ENCODE measurements around the gene TMEM220. TPM values are rescaled to one million over a fixed set of nuclear protein-coding genes. Genes with fewer than 3 reads are reported as not detected.
"Not testable (repeated sequence)": the region's sequence is repeated elsewhere in the genome, so short reads cannot be mapped to it uniquely, and the experiment has no call there.

The TMEM220 gene
- polyA plus RNA-seq, 6 donors from 2014 or later, result 3.5 to 23.8 (median 17.1) TPM

DNA sequence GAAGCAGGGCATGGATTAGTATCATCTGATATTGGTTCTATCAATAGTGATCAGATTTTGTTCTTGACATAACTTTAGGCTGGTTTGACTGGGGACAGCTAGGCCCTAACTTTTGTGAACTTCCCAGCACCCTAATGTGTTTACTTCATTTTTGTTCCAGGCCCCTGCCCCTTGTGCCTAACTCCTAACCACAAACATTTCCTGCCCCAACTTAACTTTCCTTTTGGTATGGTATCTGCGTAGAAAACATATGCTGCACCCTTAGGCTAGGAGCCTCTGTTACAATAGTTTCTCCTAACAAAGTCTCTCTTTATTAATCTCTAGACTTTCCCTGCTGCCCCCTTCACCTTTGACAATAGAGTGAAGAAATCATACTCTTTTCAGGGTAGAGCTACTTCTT, 30.0 kb downstream of the TMEM220 start:
- ATAC-seq (ENCODE audit: low read depth in 2 of 2), result peak in 1 of 2 donors; percentile 12

DNA sequence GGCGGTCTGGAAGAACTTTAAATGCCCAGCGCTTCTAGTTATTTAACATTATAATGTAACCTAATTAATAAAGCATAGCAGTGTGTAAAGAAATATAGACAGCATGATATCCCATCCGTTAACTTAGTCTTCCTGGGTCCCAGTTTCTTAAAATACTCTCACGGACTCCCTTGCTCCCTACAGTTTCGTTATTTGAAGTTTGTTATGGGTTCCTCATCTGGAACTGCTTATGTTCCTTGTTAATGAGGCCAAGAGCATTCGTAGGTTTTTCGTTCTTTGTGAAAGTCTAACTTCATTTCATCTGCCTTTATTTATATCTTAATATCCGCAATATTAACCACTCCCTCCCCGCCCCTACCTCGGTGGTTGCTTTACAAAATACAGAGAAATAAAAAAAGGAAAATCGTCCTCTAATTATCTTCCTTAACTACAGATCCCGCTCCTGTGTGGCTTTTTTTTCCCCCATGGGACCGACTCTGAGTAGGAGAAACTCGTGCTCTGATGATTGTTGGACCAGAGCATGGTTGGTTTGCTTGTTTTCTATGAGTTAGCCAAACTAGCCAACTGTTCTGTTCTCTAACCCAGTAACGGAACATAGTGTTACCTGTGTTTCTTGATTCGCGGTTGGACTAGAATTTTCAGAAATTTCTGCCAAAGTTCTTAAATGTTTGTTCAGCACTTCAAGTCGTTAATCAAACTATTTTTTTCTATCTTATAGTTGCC, 31.6 kb downstream of the TMEM220 start:
- Mint-ChIP-seq H3K4me3 (peak overlapping the region; percentile 94 to 100 (median 96)), H3K36me3 (peaks cover 0 to 11% of the 10 kb centered on the region in 2 donors), H3K9me3 (no peaks in the 10 kb centered on the region), H3K4me1 (peaks cover 37 to 62% (median 45%) of the 10 kb centered on the region in 3 donors), H3K27ac (peak overlapping the region; percentile 95 to 99 (median 96)), H3K27me3 (no peaks in the 10 kb centered on the region)
- DNase-seq, result no peak
- no peak for ATAC-seq (ENCODE audit: low read depth in 2 of 2)

More for the DNA sequence above, 30.0 kb downstream of the TMEM220 start:
- H3K9me3 Mint-ChIP-seq, result no peaks in the 10 kb centered on the region
- peak overlapping the region; percentile 81 to 95 (median 88) for H3K27ac Mint-ChIP-seq
- peaks cover 36 to 70% (median 47%) of the 10 kb centered on the region in 3 donors for H3K4me1 Mint-ChIP-seq
- H3K4me3 Mint-ChIP-seq, result peak overlapping the region; percentile 65 to 91 (median 82)
- peaks cover 0 to 11% of the 10 kb centered on the region in 2 donors for H3K36me3 Mint-ChIP-seq
- DNase-seq, result peak; percentile 42
- no peaks in the 10 kb centered on the region for H3K27me3 Mint-ChIP-seq

DNA sequence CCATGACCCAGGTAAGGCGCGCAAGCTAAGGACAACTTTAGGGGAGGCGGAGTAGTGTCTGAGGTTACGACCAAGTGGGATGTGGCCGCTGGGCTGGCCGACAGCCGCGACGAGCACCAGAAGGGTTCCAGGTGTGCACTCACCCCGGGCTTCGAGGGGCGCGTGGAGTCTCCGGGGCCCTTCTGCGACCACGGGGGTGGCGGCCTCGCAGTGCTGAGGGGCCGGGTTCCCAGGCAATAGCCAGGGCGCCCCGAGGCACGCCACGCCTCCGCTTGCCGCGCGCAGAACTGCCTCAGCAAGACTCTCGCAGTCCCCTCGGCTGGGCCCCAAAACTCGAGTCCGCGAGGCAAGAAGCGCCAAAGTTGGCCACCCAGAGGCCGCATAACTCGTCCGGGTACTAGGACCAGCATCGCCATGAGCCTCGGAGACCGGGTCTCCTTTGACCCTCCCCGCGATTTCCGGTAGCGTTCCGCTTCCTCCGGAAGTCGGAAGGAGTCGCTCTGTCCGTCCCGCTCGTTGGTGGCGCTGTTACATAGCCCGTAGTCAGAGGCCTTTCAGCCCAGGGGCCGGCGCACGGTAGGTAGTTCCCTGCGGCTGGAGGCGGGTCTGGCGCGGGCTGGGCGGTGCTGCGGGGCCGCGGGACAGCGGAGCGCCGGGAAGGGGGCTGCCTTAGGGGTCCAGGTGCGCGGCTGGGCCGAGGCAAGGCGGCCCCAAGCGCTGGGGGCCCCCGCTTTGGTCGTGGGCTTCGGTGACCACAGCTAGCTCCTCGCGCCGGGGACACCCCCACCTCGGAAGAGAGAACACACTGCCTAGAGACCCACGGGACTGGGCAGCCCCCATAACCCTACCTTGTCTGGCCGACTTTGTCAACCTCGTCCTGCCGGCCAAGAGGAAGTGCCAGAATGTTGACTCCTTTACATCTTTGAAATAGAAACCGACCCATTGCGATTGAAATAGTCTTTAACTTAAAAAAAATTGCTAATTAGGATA, 32.4 kb downstream of the TMEM220 start, which contains the start of the genes ADPRM and SCO1:
ADPRM (plus strand) TSS at position 503 of the 990 bp plus-strand sequence. CDS start 7,333 bp downstream, outside the sequence.
SCO1 (minus strand) TSS at position 442 of the 990 bp plus-strand sequence; CDS start at position 416, 26 bp downstream.
- Mint-ChIP-seq H3K9me3 (no peaks in the 10 kb centered on the region), H3K27ac (peak within 1 kb of the TSS; percentile 95 to 99 (median 96)), H3K27me3 (no peaks in the 10 kb centered on the region), H3K4me1 (peaks cover 35 to 53% (median 38%) of the 10 kb centered on the region in 3 donors), H3K36me3 (peaks cover 0 to 11% of the 10 kb centered on the region in 2 donors), H3K4me3 (peak within 1 kb of the TSS; percentile 94 to 100 (median 96))
- peak; percentile 91 for ATAC-seq (ENCODE audit: low read depth in 2 of 2)
- peak; percentile 90 for DNase-seq

DNA sequence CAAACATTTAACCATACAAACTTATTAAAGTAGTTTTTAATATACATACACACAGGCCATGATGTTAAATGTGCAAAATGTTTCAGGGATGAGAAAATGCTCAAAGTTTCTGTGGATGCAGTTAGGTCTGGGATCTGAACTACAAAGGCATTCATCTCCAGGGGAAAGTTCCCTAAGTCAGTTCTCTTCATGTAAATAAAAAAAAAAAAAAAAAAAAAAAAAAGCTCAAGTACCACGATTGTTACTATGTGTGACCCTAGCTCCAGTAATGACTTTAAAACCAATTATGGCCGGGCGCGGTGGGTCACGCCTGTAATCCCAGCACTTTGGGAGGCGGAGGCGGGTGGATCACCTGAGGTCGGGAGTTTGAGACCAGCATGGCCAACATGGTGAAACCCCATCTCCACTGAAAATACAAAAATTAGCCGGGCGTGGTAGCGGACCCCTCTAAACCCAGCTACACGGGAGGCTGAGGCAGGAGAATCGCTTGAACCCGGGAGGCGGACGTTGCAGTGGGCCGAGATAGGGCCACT, 33.9 kb downstream of the TMEM220 start:
- Mint-ChIP-seq H3K27ac (peak overlapping the region in 3 of 6 donors; percentile 60 to 97 (median 94)), H3K36me3 (peaks cover 0 to 10% of the 10 kb centered on the region in 2 donors), H3K4me1 (peaks cover 27 to 42% (median 28%) of the 10 kb centered on the region in 3 donors), H3K4me3 (peak overlapping the region; percentile 94 to 100 (median 96))
- not testable (repeated sequence) for DNase-seq; ATAC-seq (ENCODE audit: low read depth in 2 of 2); H3K27me3 Mint-ChIP-seq; H3K9me3 Mint-ChIP-seq

DNA sequence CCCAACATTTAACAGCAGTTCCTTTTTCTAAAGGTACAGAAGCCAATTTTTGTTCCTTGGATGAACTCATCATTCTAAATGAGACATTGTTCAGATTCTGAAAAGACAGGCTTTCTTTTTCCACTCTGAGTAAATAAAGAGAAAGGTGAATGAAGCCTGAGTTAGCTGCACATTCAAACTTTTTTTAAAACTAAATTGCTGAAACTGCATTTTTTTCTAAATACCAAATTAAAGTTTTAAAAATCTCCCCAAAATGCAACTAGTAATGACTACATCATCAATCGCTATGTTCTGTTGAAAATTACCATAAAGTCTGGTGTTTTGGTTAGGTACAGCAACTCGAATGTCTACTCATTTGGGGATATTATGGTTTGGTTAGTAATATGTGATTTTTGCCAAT, 42.3 kb downstream of the TMEM220 start:
- Mint-ChIP-seq H3K9me3 (no peaks in the 10 kb centered on the region), H3K4me3 (no peak overlapping the region), H3K27ac (no peak overlapping the region), H3K36me3 (peaks cover 20 to 35% of the 10 kb centered on the region in 2 donors), H3K27me3 (no peaks in the 10 kb centered on the region), H3K4me1 (peaks cover 15 to 24% (median 15%) of the 10 kb centered on the region in 3 donors)
- no peak for DNase-seq
- ATAC-seq (ENCODE audit: low read depth in 2 of 2), result no peak

DNA sequence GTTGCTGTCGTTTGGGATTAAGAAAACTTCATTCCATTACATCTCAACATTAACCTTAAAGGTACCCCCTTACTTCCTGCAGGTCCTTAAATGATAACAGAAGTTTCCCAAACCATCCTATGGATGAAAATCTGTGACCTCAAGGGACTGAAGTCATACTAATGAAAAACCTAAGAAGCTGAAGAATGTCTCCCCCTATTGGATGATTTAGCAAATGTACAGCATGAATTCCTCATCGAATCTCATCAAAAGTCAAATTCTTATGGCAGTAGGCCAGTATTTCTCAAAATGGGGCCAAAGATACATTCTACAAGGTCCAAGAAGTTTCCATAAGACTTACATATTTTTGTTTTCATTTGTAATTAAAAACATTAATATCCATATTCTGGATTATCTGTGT, 46.0 kb downstream of the TMEM220 start:
- peaks cover 23 to 35% of the 10 kb centered on the region in 2 donors for H3K36me3 Mint-ChIP-seq
- DNase-seq, result no peak

DNA sequence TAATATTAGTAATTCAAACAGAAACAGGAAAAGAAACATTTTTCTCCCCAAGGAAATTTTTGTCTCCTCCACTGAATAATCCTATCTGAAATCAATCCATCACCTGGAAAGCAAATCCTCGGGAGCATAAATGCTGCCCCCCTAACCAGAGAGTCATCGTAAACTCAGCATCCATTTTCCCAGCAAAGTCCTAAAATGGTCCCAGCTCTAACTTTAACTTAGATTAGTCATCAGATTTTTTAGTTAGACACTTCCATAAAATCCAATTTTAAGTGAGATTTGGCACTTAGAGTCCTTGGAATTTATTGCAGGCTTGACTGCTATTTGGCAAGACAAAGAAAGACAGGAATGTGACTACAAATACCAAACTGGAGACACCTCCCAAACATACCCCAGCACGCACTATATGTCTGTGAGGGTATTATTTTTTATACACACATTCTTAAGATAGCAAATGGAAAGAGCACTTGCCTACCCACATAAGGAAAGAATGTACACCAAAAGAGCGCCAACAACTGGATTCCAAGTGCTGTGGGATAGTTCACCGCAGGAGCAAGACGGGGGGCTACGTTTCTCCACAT, 47.9 kb downstream of the TMEM220 start:
- DNase-seq (no peak), ATAC-seq (ENCODE audit: low read depth in 2 of 2) (no peak)
- Mint-ChIP-seq H3K27ac (no peak overlapping the region), H3K4me1 (peaks cover 0 to 4% (median 3%) of the 10 kb centered on the region in 3 donors), H3K36me3 (peaks cover 23 to 35% of the 10 kb centered on the region in 2 donors), H3K27me3 (no peaks in the 10 kb centered on the region), H3K9me3 (no peaks in the 10 kb centered on the region), H3K4me3 (no peak overlapping the region)

More for the DNA sequence above, 46.0 kb downstream of the TMEM220 start:
- H3K27ac Mint-ChIP-seq, result no peak overlapping the region
- no peaks in the 10 kb centered on the region for H3K27me3 Mint-ChIP-seq
- H3K4me3 Mint-ChIP-seq, result no peak overlapping the region
- ATAC-seq (ENCODE audit: low read depth in 2 of 2), result no peak
- H3K9me3 Mint-ChIP-seq, result no peaks in the 10 kb centered on the region
- H3K4me1 Mint-ChIP-seq, result peaks cover 0 to 9% (median 3%) of the 10 kb centered on the region in 3 donors

DNA sequence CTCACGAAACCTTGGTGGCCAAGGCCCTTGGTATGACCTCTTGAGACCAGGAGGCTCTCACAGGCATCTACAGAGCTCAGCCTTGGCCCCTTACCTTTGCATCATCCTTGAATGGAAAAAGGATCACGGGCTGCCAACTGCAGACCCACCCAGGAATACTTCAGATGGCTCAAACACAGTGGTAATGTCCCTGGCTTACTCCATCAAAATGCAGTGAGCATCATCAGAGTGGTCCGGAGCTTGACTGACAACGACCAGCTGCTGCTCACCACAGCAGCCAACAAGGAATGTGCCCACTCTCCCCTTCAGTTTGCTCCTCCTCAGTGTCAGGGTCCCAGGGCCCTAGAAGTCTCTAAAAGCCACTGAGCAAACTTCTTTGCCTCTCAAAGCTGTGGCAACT, 55.1 kb downstream of the TMEM220 start:
- Mint-ChIP-seq H3K27ac (no peak overlapping the region), H3K4me1 (no peaks in the 10 kb centered on the region), H3K9me3 (no peaks in the 10 kb centered on the region), H3K36me3 (peaks cover 0 to 10% of the 10 kb centered on the region in 2 donors), H3K4me3 (no peak overlapping the region), H3K27me3 (no peaks in the 10 kb centered on the region)
- no peak for ATAC-seq (ENCODE audit: low read depth in 2 of 2)
- DNase-seq, result no peak

DNA sequence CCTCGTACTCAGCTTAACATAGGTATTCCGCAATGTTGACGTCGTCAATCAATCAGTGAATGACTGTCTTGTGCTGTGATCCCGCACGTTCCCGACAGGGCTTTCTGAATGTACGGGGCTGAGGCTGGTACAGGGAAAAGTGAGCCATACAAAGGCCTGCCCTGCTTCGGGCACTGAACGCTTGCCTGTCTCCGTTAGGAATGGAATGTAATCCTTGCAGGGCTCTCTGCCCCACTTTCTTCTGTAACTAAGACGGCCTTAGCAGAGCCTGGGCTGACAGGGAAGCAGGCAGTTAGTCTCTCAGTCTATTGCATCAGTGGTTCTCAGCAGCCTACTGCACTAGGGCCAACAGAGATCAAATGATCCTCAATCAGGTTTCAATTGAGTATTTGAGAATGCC, 56.5 kb downstream of the TMEM220 start:
- no peak overlapping the region for H3K27ac Mint-ChIP-seq
- no peak overlapping the region for H3K4me3 Mint-ChIP-seq
- H3K36me3 Mint-ChIP-seq, result peaks cover 0 to 10% of the 10 kb centered on the region in 2 donors
- no peak for DNase-seq
- H3K27me3 Mint-ChIP-seq, result no peaks in the 10 kb centered on the region
- no peaks in the 10 kb centered on the region for H3K4me1 Mint-ChIP-seq
- no peaks in the 10 kb centered on the region for H3K9me3 Mint-ChIP-seq
- ATAC-seq (ENCODE audit: low read depth in 2 of 2), result no peak

DNA sequence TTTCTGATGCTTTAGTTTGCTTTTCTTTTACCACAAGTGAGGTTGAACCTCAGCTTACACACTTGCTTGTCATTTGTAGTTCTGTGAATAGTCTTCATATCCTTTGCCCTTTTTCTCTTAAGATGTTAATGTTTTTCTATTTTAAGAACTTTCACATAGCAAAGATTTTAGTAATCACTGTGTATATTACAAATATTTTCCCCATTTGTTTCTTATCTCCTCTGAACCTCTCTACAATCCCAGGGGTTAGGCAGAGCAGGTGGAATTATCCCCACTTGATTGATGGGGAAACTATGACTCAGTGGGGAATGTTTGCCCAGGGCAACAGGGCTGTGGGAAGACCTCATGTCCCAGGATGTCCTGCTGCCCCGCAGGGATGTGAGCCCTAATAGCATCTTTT, 61.0 kb downstream of the TMEM220 start:
- peaks cover 0 to 11% of the 10 kb centered on the region in 2 donors for H3K36me3 Mint-ChIP-seq
- no peaks in the 10 kb centered on the region for H3K4me1 Mint-ChIP-seq
- DNase-seq (no peak), ATAC-seq (ENCODE audit: low read depth in 2 of 2) (no peak)
- no peaks in the 10 kb centered on the region for H3K27me3 Mint-ChIP-seq
- H3K9me3 Mint-ChIP-seq, result no peaks in the 10 kb centered on the region
- no peak overlapping the region for H3K27ac Mint-ChIP-seq
- H3K4me3 Mint-ChIP-seq, result no peak overlapping the region

DNA sequence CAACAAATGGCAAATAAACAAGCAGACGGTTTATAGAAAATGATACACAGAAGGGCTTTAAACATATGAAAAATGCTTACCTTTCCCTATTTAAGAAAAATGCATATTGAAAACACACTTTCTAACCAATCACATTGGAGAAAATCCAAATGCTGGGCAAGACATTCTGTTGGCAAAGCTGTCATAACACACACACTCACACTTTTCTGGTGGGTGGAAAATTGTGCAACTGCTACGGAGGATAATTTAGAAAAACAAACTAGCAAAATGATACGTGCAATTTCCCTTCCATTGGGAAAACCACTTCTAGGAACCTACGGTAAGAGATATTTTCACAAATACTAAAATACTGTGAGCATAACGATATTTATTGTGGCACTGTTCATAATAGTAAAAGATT, 62.9 kb downstream of the TMEM220 start:
- H3K4me1 Mint-ChIP-seq, result no peaks in the 10 kb centered on the region
- no peak overlapping the region for H3K4me3 Mint-ChIP-seq
- DNase-seq (no peak), ATAC-seq (ENCODE audit: low read depth in 2 of 2) (no peak)
- no peaks in the 10 kb centered on the region for H3K27me3 Mint-ChIP-seq
- peaks cover 0 to 16% of the 10 kb centered on the region in 2 donors for H3K36me3 Mint-ChIP-seq
- no peak overlapping the region for H3K27ac Mint-ChIP-seq
- H3K9me3 Mint-ChIP-seq, result no peaks in the 10 kb centered on the region

DNA sequence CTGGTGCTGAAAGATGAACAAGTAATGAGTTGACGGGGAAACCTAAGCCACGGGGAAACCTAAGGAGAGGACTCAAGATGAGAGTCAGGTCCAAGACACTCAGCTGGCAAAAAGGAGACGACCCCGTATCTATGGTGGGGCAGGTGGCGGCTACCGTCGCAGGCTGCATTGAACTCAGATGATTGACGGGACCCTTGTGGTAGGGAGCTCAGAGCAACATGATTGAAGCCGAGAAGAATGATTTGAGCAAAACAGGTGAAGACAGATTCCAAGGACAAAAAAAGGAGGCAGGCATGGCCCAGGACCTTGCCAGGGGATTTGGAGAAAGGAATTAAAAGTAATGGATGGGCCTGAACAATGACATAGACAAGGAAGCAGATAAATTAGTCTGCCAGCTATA, 65.3 kb downstream of the TMEM220 start:
- ATAC-seq (ENCODE audit: low read depth in 2 of 2) (no peak), DNase-seq (no peak)
- H3K36me3 Mint-ChIP-seq, result peaks cover 6 to 20% of the 10 kb centered on the region in 2 donors
- no peaks in the 10 kb centered on the region for H3K27me3 Mint-ChIP-seq
- H3K4me3 Mint-ChIP-seq, result peak overlapping the region in 1 of 8 donors; percentile 59
- no peaks in the 10 kb centered on the region for H3K4me1 Mint-ChIP-seq
- no peaks in the 10 kb centered on the region for H3K9me3 Mint-ChIP-seq
- peak overlapping the region in 1 of 6 donors; percentile 31 for H3K27ac Mint-ChIP-seq
